ENCODE measurements around the gene CSGALNACT2. TPM values are rescaled to one million over a fixed set of nuclear protein-coding genes. Genes with fewer than 3 reads are reported as not detected.

Gene CSGALNACT2
- total and polyA plus RNA-seq, 2 donors (not counting 1 experiment from before 2014, with no cell fraction given), result 10.9 to 24.0 TPM

DNA sequence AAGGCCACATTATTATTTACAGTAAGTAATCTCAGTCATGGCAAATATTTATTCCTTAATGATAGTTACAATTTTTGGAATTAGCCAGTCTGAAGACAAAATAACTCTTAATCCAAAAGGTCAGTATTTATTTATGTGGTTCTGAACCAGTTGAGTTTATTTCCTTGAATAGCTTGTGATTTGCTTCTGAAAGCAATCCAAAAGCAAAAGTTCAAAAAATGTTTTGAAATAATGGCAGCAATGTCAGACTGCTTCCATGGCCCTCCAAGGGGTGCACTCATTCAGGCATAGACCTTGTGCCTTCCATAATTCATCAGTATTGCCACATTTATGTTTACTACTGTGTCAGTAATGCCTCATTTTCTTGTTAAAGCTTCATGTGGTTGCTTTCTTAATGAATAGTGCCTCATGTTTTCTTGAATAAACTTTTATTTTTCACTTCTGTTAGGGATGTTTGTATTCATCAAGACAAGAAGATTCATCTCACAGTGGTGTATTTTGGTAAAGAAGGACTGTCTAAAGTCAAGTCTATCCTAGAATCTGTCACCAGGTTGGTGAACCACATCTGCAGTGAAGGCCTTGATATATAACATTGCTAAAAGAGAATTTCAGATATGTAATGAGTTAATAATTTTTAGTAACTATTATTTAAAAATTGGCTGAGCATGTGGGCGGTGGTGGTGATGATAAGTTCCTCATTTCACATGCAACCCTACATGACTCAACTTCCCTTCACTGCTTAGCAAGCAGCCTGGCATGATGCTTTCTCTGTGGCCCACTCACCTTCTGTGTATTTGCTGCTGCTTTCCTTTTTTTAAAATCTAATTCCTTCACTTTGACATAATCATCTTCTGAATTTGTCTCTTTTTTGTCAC is 22.0 kb downstream of the CSGALNACT2 start:
- H3K27me3 ChIP-seq (replicated peaks in 1 of 4; ENCODE audit: control extremely low read depth in 1 of 4, control insufficient read depth in 3 of 4, insufficient read depth in 4 of 4, low read length in 3 of 4), result no peaks in the 10 kb centered on the region
- H3K79me2 ChIP-seq (ENCODE audit: control insufficient read depth, insufficient read depth, low read length), result peaks cover 23% of the 10 kb centered on the region
- ChIA-PET POLR2A (no interaction called here), CTCF (no interaction called here)
- no peaks in the 10 kb centered on the region for H3K9me3 ChIP-seq (ENCODE audit: control extremely low read depth in 1 of 3, control insufficient read depth in 2 of 3, insufficient read depth in 1 of 3, low read length in 2 of 3)
- peak; percentile 51 for ATAC-seq (ENCODE audit: low read depth)
- intact Hi-C loops (cut with micrococcal nuclease), result no loop called here
- Mint-ChIP-seq H3K27ac (peak overlapping the region; percentile 5), H3K9me3 (ENCODE audit: insufficient read depth) (no peaks in the 10 kb centered on the region), H3K27me3 (no peaks in the 10 kb centered on the region), H3K4me3 (no peak overlapping the region), H3K4me1 (peaks cover 26% of the 10 kb centered on the region)
- H3K4me2 ChIP-seq (replicated peaks; ENCODE audit: low read depth, low read length, poor library complexity, severe bottlenecking), result peak overlapping the region; percentile 9
- H4K20me1 ChIP-seq (ENCODE audit: control insufficient read depth, insufficient read depth, low read length, poor library complexity, severe bottlenecking), result no peaks in the 10 kb centered on the region
- no peak overlapping the region for H3K27ac ChIP-seq (ENCODE audit: low read length in 2 of 2)
- WGBS (ENCODE audit: insufficient coverage), result no CpG with 5 or more reads among the region's 1 CpG
- peaks cover 8% of the 10 kb centered on the region in 2 donors for H3K4me1 ChIP-seq (ENCODE audit: control insufficient read depth in 2 of 2, insufficient read depth in 2 of 2, low read length in 2 of 2)
- H2AFZ ChIP-seq (ENCODE audit: insufficient read depth, low read depth, low read length, poor library complexity, severe bottlenecking), result no peak overlapping the region
- no peak for DNase-seq
- H3K9ac ChIP-seq (ENCODE audit: low read length), result peak overlapping the region; percentile 14
- H3K4me3 ChIP-seq (ENCODE audit: control extremely low read depth in 1 of 5, extremely low read depth in 1 of 5, insufficient read depth in 1 of 5, low read depth in 2 of 5, low read length in 4 of 5), result no peak overlapping the region
- H3K36me3 ChIP-seq (replicated peaks in 1 of 2; ENCODE audit: control extremely low read depth in 1 of 2, control insufficient read depth in 1 of 2, extremely low read depth in 1 of 2, insufficient read depth in 2 of 2, low read length in 1 of 2), result peaks cover 7 to 36% of the 10 kb centered on the region in 2 experiments
- TF ChIP-seq, protein P1, sequence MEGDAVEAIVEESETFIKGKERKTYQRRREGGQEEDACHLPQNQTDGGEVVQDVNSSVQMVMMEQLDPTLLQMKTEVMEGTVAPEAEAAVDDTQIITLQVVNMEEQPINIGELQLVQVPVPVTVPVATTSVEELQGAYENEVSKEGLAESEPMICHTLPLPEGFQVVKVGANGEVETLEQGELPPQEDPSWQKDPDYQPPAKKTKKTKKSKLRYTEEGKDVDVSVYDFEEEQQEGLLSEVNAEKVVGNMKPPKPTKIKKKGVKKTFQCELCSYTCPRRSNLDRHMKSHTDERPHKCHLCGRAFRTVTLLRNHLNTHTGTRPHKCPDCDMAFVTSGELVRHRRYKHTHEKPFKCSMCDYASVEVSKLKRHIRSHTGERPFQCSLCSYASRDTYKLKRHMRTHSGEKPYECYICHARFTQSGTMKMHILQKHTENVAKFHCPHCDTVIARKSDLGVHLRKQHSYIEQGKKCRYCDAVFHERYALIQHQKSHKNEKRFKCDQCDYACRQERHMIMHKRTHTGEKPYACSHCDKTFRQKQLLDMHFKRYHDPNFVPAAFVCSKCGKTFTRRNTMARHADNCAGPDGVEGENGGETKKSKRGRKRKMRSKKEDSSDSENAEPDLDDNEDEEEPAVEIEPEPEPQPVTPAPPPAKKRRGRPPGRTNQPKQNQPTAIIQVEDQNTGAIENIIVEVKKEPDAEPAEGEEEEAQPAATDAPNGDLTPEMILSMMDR (IDR thresholded peaks at IDR 0.05), result no peak
- TF ChIP-seq EZH2 (IDR thresholded peaks at IDR 0.05; ENCODE audit: borderline replicate concordance, insufficient read depth, low read depth, low read length, poor library complexity, severe bottlenecking), result no peak

DNA sequence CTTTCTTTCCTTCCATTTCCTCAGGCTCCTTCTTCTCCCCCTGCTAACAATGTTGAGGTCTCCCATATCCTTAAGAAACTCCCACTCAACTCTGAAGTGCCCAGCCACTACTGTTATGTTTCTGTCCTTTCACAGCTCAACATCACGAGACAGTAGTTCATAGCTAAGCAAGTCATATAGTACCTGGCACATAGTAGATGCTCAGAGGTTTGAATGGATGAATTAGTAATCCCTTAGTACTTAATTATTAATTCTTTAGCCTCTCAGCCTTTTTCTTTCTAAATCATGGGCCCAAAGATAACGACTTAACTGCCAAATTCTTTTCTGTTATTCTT is 22.6 kb downstream of the CSGALNACT2 start:
- Mint-ChIP-seq H3K27me3 (no peaks in the 10 kb centered on the region), H3K27ac (peak overlapping the region; percentile 5), H3K9me3 (ENCODE audit: insufficient read depth) (no peaks in the 10 kb centered on the region), H3K4me1 (peaks cover 20% of the 10 kb centered on the region), H3K4me3 (no peak overlapping the region)
- no peak for TF ChIP-seq EZH2 (IDR thresholded peaks at IDR 0.05; ENCODE audit: borderline replicate concordance, insufficient read depth, low read depth, low read length, poor library complexity, severe bottlenecking)
- TF ChIP-seq, protein P1 (IDR thresholded peaks at IDR 0.05), result no peak
- Histone ChIP-seq H3K4me3 (ENCODE audit: control extremely low read depth in 1 of 5, extremely low read depth in 1 of 5, insufficient read depth in 1 of 5, low read depth in 2 of 5, low read length in 4 of 5) (no peak overlapping the region), H3K4me2 (replicated peaks; ENCODE audit: low read depth, low read length, poor library complexity, severe bottlenecking) (no peak overlapping the region), H3K9me3 (ENCODE audit: control extremely low read depth in 1 of 3, control insufficient read depth in 2 of 3, insufficient read depth in 1 of 3, low read length in 2 of 3) (no peaks in the 10 kb centered on the region), H4K20me1 (ENCODE audit: control insufficient read depth, insufficient read depth, low read length, poor library complexity, severe bottlenecking) (no peaks in the 10 kb centered on the region), H3K9ac (ENCODE audit: low read length) (peak overlapping the region; percentile 14), H3K36me3 (replicated peaks in 1 of 2; ENCODE audit: control extremely low read depth in 1 of 2, control insufficient read depth in 1 of 2, extremely low read depth in 1 of 2, insufficient read depth in 2 of 2, low read length in 1 of 2) (peaks cover 7 to 36% of the 10 kb centered on the region in 2 experiments), H2AFZ (ENCODE audit: insufficient read depth, low read depth, low read length, poor library complexity, severe bottlenecking) (no peak overlapping the region), H3K79me2 (ENCODE audit: control insufficient read depth, insufficient read depth, low read length) (peaks cover 17% of the 10 kb centered on the region), H3K27me3 (replicated peaks in 1 of 4; ENCODE audit: control extremely low read depth in 1 of 4, control insufficient read depth in 3 of 4, insufficient read depth in 4 of 4, low read length in 3 of 4) (no peaks in the 10 kb centered on the region), H3K4me1 (ENCODE audit: control insufficient read depth in 2 of 2, insufficient read depth in 2 of 2, low read length in 2 of 2) (peaks cover 8% of the 10 kb centered on the region in 2 donors), H3K27ac (ENCODE audit: low read length in 2 of 2) (no peak overlapping the region)
- POLR2A ChIA-PET, result no interaction called here
- WGBS (ENCODE audit: insufficient coverage), result no CpG with 5 or more reads among the region's 2 CpGs
- DNase-seq (no peak), ATAC-seq (ENCODE audit: low read depth) (no peak)
- intact Hi-C loops (cut with micrococcal nuclease), result no loop called here
- CTCF ChIA-PET, result interaction anchor here (0.8 kb wide), 1 partner anchor 28 kb away, joined by 3 read pairs; no protein-coding TSS in a partner anchor

Measured in B cell (primary cell).